GM21825 (cell line): ENCODE results near the gene MOAP1.
"Not testable (repeated sequence)": the region's sequence is repeated elsewhere in the genome, so short reads cannot be mapped to it uniquely, and the experiment has no call there.

ENCODE experiments used
- ATAC-seq: cut with Tn5 transposase; IDR thresholded peaks from one replicate; pipeline ENCODE4 v1.9.1; 2021; ENCODE audit warnings: mild to moderate bottlenecking, moderate library complexity; ENCODE audit not compliant: unreplicated experiment

Gene MOAP1

GRCh38 chr14:93185349-93185720, 638 bp upstream of the MOAP1 start:
- no peak for ATAC-seq

GRCh38 chr14:93183596-93184317, 940 bp downstream of the MOAP1 start:
- ATAC-seq = no peak

GRCh38 chr14:93175492-93175891, 9.2 kb downstream of the MOAP1 start:
- ATAC-seq = no peak

- ATAC-seq = not testable (repeated sequence)
These were observed 10.0 kb downstream of the MOAP1 start for GRCh38 chr14:93174731-93175130.

- no peak for ATAC-seq
These were observed 10.7 kb downstream of the MOAP1 start for GRCh38 chr14:93173943-93174395.

GRCh38 chr14:93171376-93171775, 13.3 kb downstream of the MOAP1 start:
- ATAC-seq = no peak

- not testable (repeated sequence) for ATAC-seq
These were observed 14.6 kb downstream of the MOAP1 start for GRCh38 chr14:93170141-93170540.

- not testable (repeated sequence) for ATAC-seq
These were observed 15.1 kb downstream of the MOAP1 start for GRCh38 chr14:93169619-93170018.

- ATAC-seq = not testable (repeated sequence)
These were observed 16.1 kb downstream of the MOAP1 start for GRCh38 chr14:93168610-93169009.

- not testable (repeated sequence) for ATAC-seq
These were observed 19.1 kb downstream of the MOAP1 start for GRCh38 chr14:93165271-93166265.

- ATAC-seq = no peak
These were observed 21.1 kb downstream of the MOAP1 start for GRCh38 chr14:93163564-93163963.

GRCh38 chr14:93161411-93161940, 23.2 kb downstream of the MOAP1 start:
- no peak for ATAC-seq

GRCh38 chr14:93160353-93160801, 24.3 kb downstream of the MOAP1 start:
- no peak for ATAC-seq

- ATAC-seq = not testable (repeated sequence)
These were observed 24.9 kb downstream of the MOAP1 start for GRCh38 chr14:93159625-93160352.

GRCh38 chr14:93158349-93158748, 26.3 kb downstream of the MOAP1 start:
- not testable (repeated sequence) for ATAC-seq

- no peak for ATAC-seq
These were observed 27.9 kb downstream of the MOAP1 start for GRCh38 chr14:93156693-93157369.

GRCh38 chr14:93155667-93156066, 29.0 kb downstream of the MOAP1 start:
- ATAC-seq = no peak

GRCh38 chr14:93153121-93153520, 31.6 kb downstream of the MOAP1 start:
- ATAC-seq = no peak

GRCh38 chr14:93150227-93151208, 34.2 kb downstream of the MOAP1 start:
- ATAC-seq = no peak
